OCI-LY7 (cell line): ENCODE data around the gene DTHD1.

Experiments
- EZH2phosphoT487 ChIP-seq: fragments of 200-600 bp; sonication (generic); IDR thresholded peaks from 2 replicates; pipeline ENCODE4 v1.6.1; 2018; ENCODE audit warnings: low read depth, borderline replicate concordance, mild to moderate bottlenecking, mixed run types, antibody characterized with exemption, low read length, moderate library complexity, mixed read lengths
- TF ChIP-seq, protein P1 (sequence below): fragments of 200-600 bp; sonication (generic); conservative IDR thresholded peaks from 2 replicates; pipeline ENCODE4 v1.5.1; 2014; ENCODE audit warnings: mild to moderate bottlenecking, antibody characterized with exemption, low read length, moderate library complexity, mixed read lengths

DNA sequence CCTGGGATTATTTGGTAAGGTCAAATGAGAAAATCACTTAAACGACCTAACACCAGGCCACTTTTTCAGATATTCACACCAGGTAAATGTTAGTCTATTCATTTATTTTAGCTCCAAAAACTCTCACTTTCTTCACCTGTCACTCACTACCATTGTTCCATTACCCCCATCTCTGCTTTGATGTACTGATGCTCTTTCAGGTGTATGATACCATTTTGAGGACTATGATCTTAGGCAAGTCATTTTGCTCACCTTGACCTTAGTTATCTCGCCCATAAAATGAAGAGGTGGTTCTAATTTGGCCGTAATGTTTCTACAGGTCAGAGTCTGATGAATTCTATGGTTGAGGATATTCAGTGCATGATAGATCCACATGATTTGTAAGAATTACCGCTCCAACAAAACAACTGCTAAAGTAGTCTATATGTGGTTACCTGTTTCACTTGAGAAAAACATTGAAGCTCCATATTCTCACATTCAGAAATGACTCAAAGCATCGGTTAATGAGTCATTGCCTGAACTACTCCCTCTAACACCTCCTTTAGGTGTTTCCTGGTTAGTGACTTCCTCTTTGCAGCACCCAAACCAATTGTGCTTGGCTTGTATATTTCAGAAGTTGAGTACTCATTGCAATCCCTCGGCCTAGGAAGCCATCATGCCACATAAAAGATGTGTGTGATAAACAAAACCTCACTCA lies 4.5 kb downstream of the DTHD1 start:
- TF ChIP-seq, protein P1, sequence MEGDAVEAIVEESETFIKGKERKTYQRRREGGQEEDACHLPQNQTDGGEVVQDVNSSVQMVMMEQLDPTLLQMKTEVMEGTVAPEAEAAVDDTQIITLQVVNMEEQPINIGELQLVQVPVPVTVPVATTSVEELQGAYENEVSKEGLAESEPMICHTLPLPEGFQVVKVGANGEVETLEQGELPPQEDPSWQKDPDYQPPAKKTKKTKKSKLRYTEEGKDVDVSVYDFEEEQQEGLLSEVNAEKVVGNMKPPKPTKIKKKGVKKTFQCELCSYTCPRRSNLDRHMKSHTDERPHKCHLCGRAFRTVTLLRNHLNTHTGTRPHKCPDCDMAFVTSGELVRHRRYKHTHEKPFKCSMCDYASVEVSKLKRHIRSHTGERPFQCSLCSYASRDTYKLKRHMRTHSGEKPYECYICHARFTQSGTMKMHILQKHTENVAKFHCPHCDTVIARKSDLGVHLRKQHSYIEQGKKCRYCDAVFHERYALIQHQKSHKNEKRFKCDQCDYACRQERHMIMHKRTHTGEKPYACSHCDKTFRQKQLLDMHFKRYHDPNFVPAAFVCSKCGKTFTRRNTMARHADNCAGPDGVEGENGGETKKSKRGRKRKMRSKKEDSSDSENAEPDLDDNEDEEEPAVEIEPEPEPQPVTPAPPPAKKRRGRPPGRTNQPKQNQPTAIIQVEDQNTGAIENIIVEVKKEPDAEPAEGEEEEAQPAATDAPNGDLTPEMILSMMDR: no peak
- no peak for TF ChIP-seq EZH2phosphoT487
